ENCODE results near the gene SRC.

The SRC gene

DNA sequence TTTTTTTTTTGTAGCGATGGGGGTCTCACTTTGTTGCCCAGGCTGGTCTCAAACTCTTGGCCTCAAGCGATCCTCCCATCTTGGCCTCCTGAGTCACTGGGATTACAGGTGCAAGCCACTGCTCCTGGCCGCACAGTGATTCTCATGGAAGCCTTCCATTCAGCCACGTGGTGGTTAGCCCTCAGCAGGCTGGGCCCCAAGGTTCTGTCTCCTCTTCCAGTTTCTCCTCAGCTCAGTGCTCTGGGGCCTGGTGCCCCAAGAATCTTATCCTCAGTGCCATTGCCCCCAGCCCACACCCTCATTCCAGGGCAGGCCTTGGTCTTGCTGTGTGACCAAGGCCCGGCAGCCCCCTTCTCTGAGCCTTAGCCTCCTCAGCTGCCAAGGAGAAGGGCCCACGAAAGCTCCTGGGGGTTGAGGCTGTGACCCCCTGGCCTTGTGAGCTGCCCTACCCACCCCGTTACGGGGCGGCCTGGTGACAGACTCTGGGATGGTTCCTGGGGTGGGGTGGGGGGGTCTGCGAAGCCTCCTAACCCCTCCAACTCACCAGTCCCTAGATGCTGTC is 16.4 kb downstream of the SRC start:
- TF ChIP-seq, protein P1, sequence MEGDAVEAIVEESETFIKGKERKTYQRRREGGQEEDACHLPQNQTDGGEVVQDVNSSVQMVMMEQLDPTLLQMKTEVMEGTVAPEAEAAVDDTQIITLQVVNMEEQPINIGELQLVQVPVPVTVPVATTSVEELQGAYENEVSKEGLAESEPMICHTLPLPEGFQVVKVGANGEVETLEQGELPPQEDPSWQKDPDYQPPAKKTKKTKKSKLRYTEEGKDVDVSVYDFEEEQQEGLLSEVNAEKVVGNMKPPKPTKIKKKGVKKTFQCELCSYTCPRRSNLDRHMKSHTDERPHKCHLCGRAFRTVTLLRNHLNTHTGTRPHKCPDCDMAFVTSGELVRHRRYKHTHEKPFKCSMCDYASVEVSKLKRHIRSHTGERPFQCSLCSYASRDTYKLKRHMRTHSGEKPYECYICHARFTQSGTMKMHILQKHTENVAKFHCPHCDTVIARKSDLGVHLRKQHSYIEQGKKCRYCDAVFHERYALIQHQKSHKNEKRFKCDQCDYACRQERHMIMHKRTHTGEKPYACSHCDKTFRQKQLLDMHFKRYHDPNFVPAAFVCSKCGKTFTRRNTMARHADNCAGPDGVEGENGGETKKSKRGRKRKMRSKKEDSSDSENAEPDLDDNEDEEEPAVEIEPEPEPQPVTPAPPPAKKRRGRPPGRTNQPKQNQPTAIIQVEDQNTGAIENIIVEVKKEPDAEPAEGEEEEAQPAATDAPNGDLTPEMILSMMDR (IDR thresholded peaks at IDR 0.05; ENCODE audit: insufficient read depth, missing control alignments) = no peak
- DNase-seq (ENCODE audit: insufficient read length, low spot score) (no peak), FAIRE-seq (no peak)

DNA sequence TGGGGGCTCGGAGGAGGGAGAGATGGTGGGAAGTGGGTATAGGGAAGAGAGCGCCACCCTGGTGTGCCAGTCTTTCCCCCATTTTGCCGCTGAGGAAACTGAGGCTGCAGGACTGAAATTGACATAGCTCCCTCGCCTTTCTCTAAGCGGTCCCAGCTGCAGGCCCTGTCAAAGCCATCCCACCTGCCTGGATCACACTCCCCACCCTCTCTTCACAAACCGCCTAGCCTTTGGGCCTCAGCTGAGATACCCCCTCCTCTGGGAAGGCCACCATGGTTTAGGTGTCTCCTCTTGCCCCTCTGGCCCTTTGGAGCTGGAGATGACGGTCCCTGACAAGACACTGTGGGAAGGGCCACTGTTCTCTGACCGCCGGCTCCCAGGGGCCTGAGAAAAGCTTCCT is 16.9 kb downstream of the SRC start:
- DNase-seq (ENCODE audit: insufficient read length, low spot score) (no peak), FAIRE-seq (no peak)
- TF ChIP-seq, protein P1 (IDR thresholded peaks at IDR 0.05; ENCODE audit: insufficient read depth, missing control alignments) = no peak

DNA sequence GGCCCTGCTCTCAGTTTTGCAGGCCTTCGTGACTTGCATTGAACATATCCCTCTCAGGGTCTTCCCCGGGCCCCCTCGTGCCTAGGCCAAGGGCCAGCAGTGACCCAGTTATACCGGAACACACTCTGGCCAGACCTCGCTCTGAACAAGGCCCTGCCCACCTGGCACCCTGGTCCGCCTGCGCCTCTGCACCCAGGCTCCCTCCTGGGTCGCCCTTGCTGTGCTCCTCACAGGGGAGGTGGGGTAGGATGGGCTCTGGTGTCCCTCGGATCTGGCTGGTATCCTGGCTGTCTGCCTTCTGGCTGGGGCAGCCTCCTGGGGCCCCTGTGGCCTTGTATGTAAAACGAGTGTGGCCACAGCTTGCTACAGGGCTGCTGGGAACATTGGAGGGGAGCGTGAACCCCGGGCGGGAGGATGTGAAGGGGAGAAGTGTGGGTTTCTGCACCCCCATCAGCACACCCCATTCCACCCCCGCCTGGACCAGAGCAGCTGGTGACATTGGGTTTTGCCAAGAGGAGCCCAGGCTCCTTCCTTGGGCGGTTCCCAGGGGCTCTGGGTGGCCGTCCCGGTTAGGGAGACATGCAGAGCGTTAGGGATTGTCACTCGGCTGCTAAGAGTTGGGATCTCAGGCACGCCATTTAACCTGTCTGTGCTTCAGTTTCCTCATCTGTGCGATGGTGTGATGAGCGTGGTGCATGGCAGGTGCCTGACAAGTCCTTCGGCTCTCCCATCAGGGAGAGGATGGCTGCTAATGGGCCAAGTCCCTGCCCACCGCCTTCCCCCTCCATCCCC is 17.5 kb downstream of the SRC start:
- DNase-seq (ENCODE audit: insufficient read length, low spot score) (no peak), FAIRE-seq (no peak)
- TF ChIP-seq, protein P1 (IDR thresholded peaks at IDR 0.05; ENCODE audit: insufficient read depth, missing control alignments) = no peak

DNA sequence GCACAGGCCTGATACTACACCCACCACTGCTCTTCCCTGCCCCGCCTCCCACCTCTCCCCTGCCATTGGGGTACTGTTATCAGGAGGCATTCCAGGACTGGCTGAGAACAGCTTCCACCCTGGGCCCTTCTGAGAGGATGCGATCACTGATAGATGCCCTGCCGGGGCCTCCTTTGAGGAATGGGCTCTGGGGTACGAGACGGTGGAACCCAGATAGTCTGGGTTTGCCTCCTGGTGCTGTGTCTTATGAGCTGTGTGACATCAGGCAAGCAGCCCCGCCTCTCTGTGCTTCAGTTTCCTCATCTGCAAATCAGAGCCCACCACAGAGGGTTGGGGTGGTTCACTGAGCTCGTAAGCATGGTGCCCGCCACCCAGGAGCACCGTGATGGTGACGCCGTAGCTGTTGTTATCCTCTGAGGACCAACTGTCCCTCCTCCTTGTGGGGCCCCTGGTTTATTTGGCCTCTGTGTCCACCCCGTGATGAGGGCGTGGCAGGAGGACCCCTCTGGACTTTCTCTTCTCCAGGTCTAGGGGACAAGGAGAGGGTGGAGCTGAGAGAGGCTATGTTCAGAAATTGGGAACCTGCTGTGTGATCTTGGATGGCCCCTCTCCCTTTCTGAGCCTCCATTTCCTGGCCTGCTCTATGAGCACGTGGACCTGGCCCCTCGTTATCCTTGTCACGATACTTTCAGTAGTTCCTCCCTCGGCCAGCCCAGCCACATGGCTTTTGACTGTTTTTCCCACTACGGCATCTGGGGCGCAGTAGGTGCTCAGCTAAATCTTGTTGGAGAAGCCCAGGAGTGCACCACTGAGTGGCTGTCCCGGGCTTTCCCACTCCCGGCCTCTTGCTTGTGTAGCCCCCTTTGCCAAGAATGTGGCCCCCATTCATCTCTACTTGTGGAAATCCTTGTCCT is 18.3 kb downstream of the SRC start:
- DNase-seq (ENCODE audit: insufficient read length, low spot score) (no peak), FAIRE-seq (no peak)
- TF ChIP-seq, protein P1 (IDR thresholded peaks at IDR 0.05; ENCODE audit: insufficient read depth, missing control alignments) = no peak

DNA sequence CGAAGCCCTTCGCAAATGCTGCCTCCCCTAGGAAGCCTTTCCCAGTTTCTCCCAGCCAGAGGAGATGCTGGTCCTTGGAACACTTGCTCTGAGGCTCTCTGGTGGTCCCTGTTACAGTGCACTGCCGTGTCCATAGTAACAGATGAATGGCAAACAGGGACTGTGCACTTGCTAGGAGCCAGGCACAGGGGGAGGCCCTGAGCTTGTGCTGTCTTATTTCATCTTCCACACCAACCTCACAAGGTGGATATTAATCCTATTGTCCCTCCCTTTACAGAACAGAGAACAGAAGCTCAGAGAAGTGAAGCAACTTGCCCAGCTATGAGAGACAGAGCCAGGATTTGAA is 19.0 kb downstream of the SRC start:
- FAIRE-seq = no peak
- DNase-seq (ENCODE audit: insufficient read length, low spot score) = no peak
- TF ChIP-seq, protein P1 (IDR thresholded peaks at IDR 0.05; ENCODE audit: insufficient read depth, missing control alignments) = no peak

DNA sequence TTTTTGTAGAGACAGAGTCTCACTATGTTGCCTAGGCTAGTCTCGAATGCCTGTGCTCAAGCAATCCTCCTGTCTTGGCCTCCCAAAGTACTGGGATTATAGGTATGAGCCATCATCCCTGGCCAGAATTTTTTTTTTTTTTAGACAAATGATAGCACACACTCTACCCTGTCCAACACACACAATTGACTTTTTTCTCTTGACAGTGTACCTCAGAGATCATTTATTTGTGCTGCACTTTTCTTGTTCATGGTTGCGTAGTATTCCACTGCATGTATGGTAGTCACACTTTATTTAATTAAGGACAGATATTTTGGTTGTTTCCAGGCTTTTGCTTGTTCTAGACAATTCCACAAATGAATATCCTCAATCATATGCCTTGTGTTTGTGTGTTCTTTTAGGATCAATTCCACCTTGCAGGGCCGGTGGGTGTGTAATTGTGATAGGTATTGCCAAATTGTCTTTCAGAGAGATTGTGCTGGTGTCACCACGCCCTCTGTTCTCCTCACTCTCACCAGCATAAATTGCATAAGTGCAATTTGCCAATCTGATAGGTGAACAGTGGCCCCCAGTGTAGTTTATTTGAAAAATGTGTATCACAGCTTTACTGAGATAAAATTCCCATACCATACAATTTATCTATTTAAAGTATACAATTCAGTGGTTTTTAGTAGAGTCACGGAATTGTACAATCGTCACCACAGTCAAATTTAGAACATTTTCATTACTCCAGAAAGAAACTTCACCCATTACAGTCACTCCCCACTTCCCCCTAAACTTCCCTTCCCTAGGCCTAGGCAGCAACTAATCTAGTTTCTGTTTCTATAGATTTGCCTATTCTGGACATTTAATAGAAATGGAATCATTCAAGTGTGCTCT is 20.1 kb downstream of the SRC start:
- FAIRE-seq (no peak), DNase-seq (ENCODE audit: insufficient read length, low spot score) (no peak)
- TF ChIP-seq, protein P1 (IDR thresholded peaks at IDR 0.05; ENCODE audit: insufficient read depth, missing control alignments) = no peak
